H1 (cell line): ENCODE data around the gene ADGRL3. TPM values are rescaled to one million over a fixed set of nuclear protein-coding genes. Genes with fewer than 3 reads are reported as not detected.

Experiments
- polyA plus RNA-seq, 7 experiments: library from polyadenylated mRNA; depleted of rRNA in 3 of 7; stranded (reverse) in 5 of 7; unstranded in 2 of 7; fragments of >200 nt in 5 of 7; fragments of 200-250 nt in 2 of 7; gene quantifications; 1 replicate in 5 of 7; 2 replicates in 1 of 7; 4 replicates in 1 of 7; pipeline versions ENCODE4 v1.2.1 to v1.2.3, GENCODE V29; 2011 to 2013; ENCODE audit warnings: missing spikeins in 2 of 7, mixed read lengths in 2 of 7
- total RNA-seq: library from RNA; stranded (reverse); fragmentation: NEBNext Ultra II Directional; extraction: Animal tissue kit (Norgen Biotek cat#: 25700); gene quantifications from 2 replicates; pipeline ENCODE4 v1.2.1, GENCODE V29; 2021
- TF ChIP-seq, protein P1 (sequence below): IDR thresholded peaks from 2 replicates; pipeline ENCODE4 v1.6.1; 2012; ENCODE audit warnings: low read length, inconsistent platforms

ADGRL3 gene
- total and polyA plus RNA-seq, 2 of the 8 experiments (the other 6 are each of a cell fraction or from before 2014, with no cell fraction given) = 6.6 to 13.0 TPM

DNA sequence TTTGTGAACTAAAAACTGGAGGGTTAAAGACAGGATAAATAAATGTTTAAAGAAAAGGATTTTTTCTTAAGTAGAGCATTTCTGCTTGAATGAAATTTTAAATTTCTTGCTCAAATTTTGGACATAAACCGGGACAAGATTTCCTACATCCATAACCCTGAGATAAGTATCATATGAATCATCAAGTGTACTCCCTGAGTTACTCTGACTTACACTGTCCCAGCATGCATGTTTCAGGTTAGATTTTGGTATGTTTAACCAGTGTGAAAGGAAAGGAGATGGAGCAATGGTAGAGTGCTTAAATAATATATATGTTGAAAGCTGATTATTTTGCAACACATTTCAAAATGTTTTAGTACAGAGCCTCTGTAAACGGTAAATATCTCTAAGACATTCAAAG, 175.2 kb downstream of the ADGRL3 start (continued):
- TF ChIP-seq, protein P1, sequence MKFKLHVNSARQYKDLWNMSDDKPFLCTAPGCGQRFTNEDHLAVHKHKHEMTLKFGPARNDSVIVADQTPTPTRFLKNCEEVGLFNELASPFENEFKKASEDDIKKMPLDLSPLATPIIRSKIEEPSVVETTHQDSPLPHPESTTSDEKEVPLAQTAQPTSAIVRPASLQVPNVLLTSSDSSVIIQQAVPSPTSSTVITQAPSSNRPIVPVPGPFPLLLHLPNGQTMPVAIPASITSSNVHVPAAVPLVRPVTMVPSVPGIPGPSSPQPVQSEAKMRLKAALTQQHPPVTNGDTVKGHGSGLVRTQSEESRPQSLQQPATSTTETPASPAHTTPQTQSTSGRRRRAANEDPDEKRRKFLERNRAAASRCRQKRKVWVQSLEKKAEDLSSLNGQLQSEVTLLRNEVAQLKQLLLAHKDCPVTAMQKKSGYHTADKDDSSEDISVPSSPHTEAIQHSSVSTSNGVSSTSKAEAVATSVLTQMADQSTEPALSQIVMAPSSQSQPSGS = no peak
- TF ChIP-seq, all 59 proteins: peak for 0
